Adrenal gland (tissue), 12 donors: Measurements from ENCODE around the gene STAU1. TPM values are rescaled to one million over a fixed set of nuclear protein-coding genes. Genes with fewer than 3 reads are reported as not detected.
A peak's percentile ranks its signal among the peaks of the same experiment; 100 is the strongest.

ENCODE experiments used
- DNase-seq, 7 donors: peaks; one replicate each; pipeline ENCODE4 v3.0.0-alpha.2; 2019 to 2020
- H3K27ac ChIP-seq, 5 donors: fragments of 200-600 bp; sonication (generic) in 4 of 5; 1 replicate in 3 of 5; 2 replicates in 2 of 5; pipeline versions ENCODE4 v1.5.1 to v1.8.0; 2016 to 2020; ENCODE audit warnings: mild to moderate bottlenecking in 1 of 5
- H3K27me3 ChIP-seq: fragments of 200-600 bp; 2 replicates; pipeline ENCODE4 v1.8.0; 2021
- H3K36me3 ChIP-seq, 2 donors: fragments of 200-600 bp; replicated peaks in 1 of 2; 1 replicate in 1 of 2; 2 replicates in 1 of 2; pipeline versions ENCODE4 v1.5.1 to v1.8.0; 2018 to 2022
- H3K4me1 ChIP-seq, 2 donors: fragments of 200-600 bp; replicated peaks in 1 of 2; 1 replicate in 1 of 2; 2 replicates in 1 of 2; pipeline versions ENCODE4 v1.5.1 to v1.8.0; 2018 to 2021
- H3K4me3 ChIP-seq, 4 donors: fragments of 200-600 bp; sonication (generic) in 3 of 4; one replicate each; pipeline ENCODE4 v1.5.1; 2016 to 2018
- H3K9me3 ChIP-seq, 3 donors: fragments of 200-600 bp; sonication (generic) in 1 of 3; replicated peaks in 1 of 3; 1 replicate in 2 of 3; 2 replicates in 1 of 3; pipeline versions ENCODE4 v1.5.1 to v1.8.0; 2016 to 2021
- CTCF ChIP-seq, 6 experiments: fragments of 450-650 bp in 4 of 6; fragments of 200-600 bp in 2 of 6; sonication (generic) in 1 of 6; IDR thresholded peaks; 1 replicate in 5 of 6; 2 replicates in 1 of 6; pipeline versions ENCODE4 v1.5.1 to v1.8.0; 2016 to 2021; ENCODE audit warnings: antibody characterized with exemption in 6 of 6, mild to moderate bottlenecking in 2 of 6, moderate library complexity in 1 of 6
- POLR2A ChIP-seq, 2 donors: fragments of 450-650 bp; IDR thresholded peaks; one replicate each; pipeline ENCODE4 v1.6.1; 2017; ENCODE audit warnings: antibody characterized with exemption in 2 of 2, mild to moderate bottlenecking in 2 of 2, moderate library complexity in 1 of 2
- WGBS, 4 donors: extraction: QIAGEN DNeasy Blood & Tissue Kit in 2 of 4; methylation state at CpG; one replicate each; pipeline versions ENCODE4 v1.1.5 to v1.1.7; 2013 to 2017; 5-methylcytosine and 5-hydroxymethylcytosine counted together
- intact Hi-C, 2 donors: fragments of 100-400 bp; cut with DNase I; formaldehyde crosslinking; loops; one replicate each; pipeline versions ENCODE4 v1.14.1 to v1.15.0; 2022 to 2023
- polyA plus RNA-seq, 3 donors: library from polyadenylated mRNA; stranded (reverse); fragments of 200-250 nt in 2 of 3; fragments of 350-450 nt in 1 of 3; fragmentation: Illumina TruSeq in 1 of 3; extraction: RNeasy Lipid Tissue Mini Kit (QIAGEN cat#74804) in 1 of 3; gene quantifications; one replicate each; pipeline ENCODE4 v1.2.3, GENCODE V29; 2013 to 2014
- total RNA-seq, 9 donors: library from RNA; depleted of rRNA in 4 of 9; stranded (reverse); fragments of >200 nt in 4 of 9; fragments of 120-200 nt in 1 of 9; fragmentation: NEBNext Ultra II Directional in 1 of 9; extraction: Animal tissue kit (Norgen Biotek cat#: 25700) in 1 of 9; gene quantifications; one replicate each; pipeline versions ENCODE4 v1.1.0 to v1.2.4, GENCODE V29; 2013 to 2023
- donor health status: healthy with polysubstance abuse.
- donor health status: Bipolar disorder and iron deficiency.
- donor health status: DM: yes; HTN: yes; CAD: no.
- donor health status: DM: no; HTN: no; CAD: no.
- donor health status: DM: no; HTN: no; CAD: no.
- donor health status: DM: yes; HTN: yes; CAD: no.

Gene STAU1
- total and polyA plus RNA-seq, 12 donors: 23.2 to 123 (median 79.6) TPM

GRCh38 chr20:49160057-49160929 is 27.8 kb downstream of the STAU1 start:
- Histone ChIP-seq H3K27ac (peak overlapping the region in 2 of 5 donors; percentile 3 to 48), H3K36me3 (peaks cover 0 to 5% of the 10 kb centered on the region in 2 donors), H3K4me1 (peaks cover 19 to 30% of the 10 kb centered on the region in 2 donors), H3K4me3 (no peak overlapping the region), H3K9me3 (no peaks in the 10 kb centered on the region), H3K27me3 (no peaks in the 10 kb centered on the region)
- TF ChIP-seq CTCF (IDR thresholded peaks at IDR 0.05) (no peak), POLR2A (IDR thresholded peaks at IDR 0.05) (no peak)
- intact Hi-C loops: no loop called here
- DNase-seq: no peak
- 34 to 54% (median 41%) methylated on average over 9 of the region's 9 CpGs for WGBS, 4 donors

- Histone ChIP-seq H3K4me3 (no peak overlapping the region), H3K9me3 (no peaks in the 10 kb centered on the region), H3K36me3 (peaks cover 0 to 15% of the 10 kb centered on the region in 2 donors), H3K27ac (no peak overlapping the region), H3K4me1 (peaks cover 19 to 30% of the 10 kb centered on the region in 2 donors), H3K27me3 (no peaks in the 10 kb centered on the region)
- no peak for DNase-seq
- whole genome bisulfite sequencing, 4 donors: 92 to 100% (median 97%) methylated on average over 2 of the region's 2 CpGs
- intact Hi-C loops: no loop called here
- TF ChIP-seq POLR2A (IDR thresholded peaks at IDR 0.05): no peak
- no peak for TF ChIP-seq CTCF (IDR thresholded peaks at IDR 0.05)
Measured at GRCh38 chr20:49157146-49157545, 31.0 kb downstream of the STAU1 start.

GRCh38 chr20:49156481-49156880 is 31.7 kb downstream of the STAU1 start:
- DNase-seq: no peak
- no peak overlapping the region for H3K4me3 ChIP-seq
- peaks cover 0 to 20% of the 10 kb centered on the region in 2 donors for H3K36me3 ChIP-seq
- no peaks in the 10 kb centered on the region for H3K27me3 ChIP-seq
- H3K27ac ChIP-seq: no peak overlapping the region
- H3K4me1 ChIP-seq: peaks cover 19 to 30% of the 10 kb centered on the region in 2 donors
- 98 to 100% (median 100%) methylated on average over 1 of the region's 1 CpG for WGBS, 4 donors
- no peaks in the 10 kb centered on the region for H3K9me3 ChIP-seq
- intact Hi-C loops: no loop called here
- TF ChIP-seq POLR2A (IDR thresholded peaks at IDR 0.05): no peak
- no peak for TF ChIP-seq CTCF (IDR thresholded peaks at IDR 0.05)

- WGBS, 4 donors: 86 to 97% (median 93%) methylated on average over 6 of the region's 6 CpGs
- intact Hi-C loops: no loop called here
- Histone ChIP-seq H3K9me3 (no peaks in the 10 kb centered on the region), H3K27me3 (no peaks in the 10 kb centered on the region), H3K4me3 (no peak overlapping the region), H3K27ac (no peak overlapping the region), H3K4me1 (no peaks in the 10 kb centered on the region), H3K36me3 (peaks cover 0 to 37% of the 10 kb centered on the region in 2 donors)
- DNase-seq: no peak
- no peak for TF ChIP-seq POLR2A (IDR thresholded peaks at IDR 0.05)
- no peak for TF ChIP-seq CTCF (IDR thresholded peaks at IDR 0.05)
Measured at GRCh38 chr20:49151436-49151835, 36.7 kb downstream of the STAU1 start.
